H9 (cell line): Measurements from ENCODE around the gene KANSL1. TPM values are rescaled to one million over a fixed set of nuclear protein-coding genes. Genes with fewer than 3 reads are reported as not detected.

Source experiments
- DNase-seq: peaks from one replicate; pipeline ENCODE4 v3.0.0-alpha.2; 2017
- H2AFZ ChIP-seq: one replicate; pipeline ENCODE4 v1.6.1; 2013; ENCODE audit warnings: mild to moderate bottlenecking, low read length, control low read depth, moderate library complexity
- H2AK5ac ChIP-seq: 2 replicates; pipeline ENCODE4 v1.6.1; 2013; ENCODE audit warnings: low read length, control low read depth, mixed read lengths; ENCODE audit not compliant: insufficient read length
- H2BK120ac ChIP-seq: one replicate; pipeline ENCODE4 v1.6.1; 2013; ENCODE audit warnings: low read depth, mild to moderate bottlenecking, low read length, control low read depth, inconsistent platforms; ENCODE audit not compliant: poor library complexity, severe bottlenecking
- H2BK12ac ChIP-seq: 2 replicates; pipeline ENCODE4 v1.6.1; 2013; ENCODE audit warnings: low read length, control low read depth, mixed read lengths, low read depth; ENCODE audit not compliant: insufficient read length
- H2BK15ac ChIP-seq: 2 replicates; pipeline ENCODE4 v1.6.1; 2013; ENCODE audit warnings: low read depth, low read length, control low read depth
- H2BK20ac ChIP-seq: one replicate; pipeline ENCODE4 v1.6.1; 2013; ENCODE audit warnings: low read depth, mild to moderate bottlenecking, low read length, control low read depth, inconsistent platforms; ENCODE audit not compliant: poor library complexity, severe bottlenecking
- H2BK5ac ChIP-seq: 2 replicates; pipeline ENCODE4 v1.6.1; 2013; ENCODE audit warnings: low read length, control low read depth, mixed read lengths; ENCODE audit not compliant: insufficient read length
- H3K14ac ChIP-seq: 2 replicates; pipeline ENCODE4 v1.6.1; 2013; ENCODE audit warnings: low read length, control low read depth; ENCODE audit not compliant: insufficient read depth
- H3K18ac ChIP-seq: 2 replicates; pipeline ENCODE4 v1.6.1; 2013; ENCODE audit warnings: low read depth, mild to moderate bottlenecking, mixed read lengths, low read length, control low read depth; ENCODE audit not compliant: insufficient read length
- H3K23ac ChIP-seq: 2 replicates; pipeline ENCODE4 v1.6.1; 2013; ENCODE audit warnings: low read length, control low read depth, mixed read lengths, low read depth; ENCODE audit not compliant: insufficient read length
- H3K23me2 ChIP-seq: 2 replicates; pipeline ENCODE4 v1.6.1; 2013; ENCODE audit warnings: low read depth, mild to moderate bottlenecking, mixed read lengths, low read length, control low read depth; ENCODE audit not compliant: insufficient read length, poor library complexity, severe bottlenecking
- H3K27ac ChIP-seq: 2 replicates; pipeline ENCODE4 v1.5.1; 2013; ENCODE audit warnings: low read length, control low read depth, mixed read lengths, low read depth; ENCODE audit not compliant: insufficient read length
- H3K27me3 ChIP-seq: 2 replicates; pipeline ENCODE4 v1.6.1; 2013; ENCODE audit warnings: low read length, control low read depth, inconsistent platforms; ENCODE audit not compliant: insufficient read depth
- H3K4ac ChIP-seq: 2 replicates; pipeline ENCODE4 v1.6.1; 2013; ENCODE audit warnings: low read depth, mild to moderate bottlenecking, control low read depth, inconsistent platforms, low read length, moderate library complexity
- H3K4me1 ChIP-seq: 2 replicates; pipeline ENCODE4 v1.6.1; 2013; ENCODE audit warnings: low read length, control low read depth, inconsistent platforms; ENCODE audit not compliant: insufficient read depth
- H3K4me2 ChIP-seq: 2 replicates; pipeline ENCODE4 v1.6.1; 2013; ENCODE audit warnings: low read length, control low read depth, mixed read lengths; ENCODE audit not compliant: insufficient read length, insufficient read depth
- H3K56ac ChIP-seq: 2 replicates; pipeline ENCODE4 v1.6.1; 2013; ENCODE audit warnings: low read depth, mild to moderate bottlenecking, mixed read lengths, low read length, control low read depth; ENCODE audit not compliant: insufficient read length
- H3K79me1 ChIP-seq: 2 replicates; pipeline ENCODE4 v1.6.1; 2013; ENCODE audit warnings: low read depth, mild to moderate bottlenecking, moderate library complexity, low read length, control low read depth, inconsistent platforms; ENCODE audit not compliant: insufficient read depth, poor library complexity, severe bottlenecking
- H3K79me2 ChIP-seq: 2 replicates; pipeline ENCODE4 v1.6.1; 2013; ENCODE audit warnings: low read length, control low read depth, inconsistent platforms; ENCODE audit not compliant: insufficient read depth
- H3K9ac ChIP-seq: 2 replicates; pipeline ENCODE4 v1.6.1; 2013; ENCODE audit warnings: low read length, control low read depth, mixed read lengths; ENCODE audit not compliant: insufficient read length; ENCODE audit errors: extremely low read depth
- H3K9me3 ChIP-seq: one replicate; pipeline ENCODE4 v1.6.1; 2013; ENCODE audit warnings: low read depth, low read length, inconsistent platforms; ENCODE audit not compliant: control insufficient read depth
- H3T11ph ChIP-seq: one replicate; pipeline ENCODE4 v1.6.1; 2013; ENCODE audit warnings: mild to moderate bottlenecking, low read length, control low read depth, inconsistent platforms
- H4K20me1 ChIP-seq: one replicate; pipeline ENCODE4 v1.6.1; 2013; ENCODE audit not compliant: control insufficient read depth, insufficient read length, insufficient read depth
- H4K5ac ChIP-seq: 2 replicates; pipeline ENCODE4 v1.6.1; 2013; ENCODE audit warnings: low read depth, mild to moderate bottlenecking, mixed read lengths, low read length, control low read depth; ENCODE audit not compliant: insufficient read length
- H4K8ac ChIP-seq: replicated peaks from 2 replicates; pipeline ENCODE4 v1.6.1; 2013; ENCODE audit warnings: low read length, control low read depth, mixed read lengths, low read depth; ENCODE audit not compliant: insufficient read length
- H4K91ac ChIP-seq: 2 replicates; pipeline ENCODE4 v1.6.1; 2013; ENCODE audit warnings: low read depth, mild to moderate bottlenecking, moderate library complexity, mixed read lengths, low read length, control low read depth; ENCODE audit not compliant: insufficient read length
- H3K27ac Mint-ChIP-seq, 3 experiments: 2 replicates in 2 of 3; 3 replicates in 1 of 3; pipeline ENCODE4 v1.8.0; 2020 to 2021; ENCODE audit warnings: mixed read lengths in 3 of 3, mild to moderate bottlenecking in 1 of 3, moderate library complexity in 1 of 3
- H3K27me3 Mint-ChIP-seq: 2 replicates; pipeline ENCODE4 v1.8.0; 2021; ENCODE audit warnings: low read depth, mild to moderate bottlenecking, moderate library complexity, mixed read lengths
- H3K36me3 Mint-ChIP-seq, 3 experiments: 2 replicates in 2 of 3; 3 replicates in 1 of 3; pipeline ENCODE4 v1.8.0; 2020 to 2021; ENCODE audit warnings: low read depth in 3 of 3, mixed read lengths in 3 of 3; ENCODE audit not compliant: insufficient read depth in 1 of 3
- H3K4me1 Mint-ChIP-seq, 2 experiments: 2 replicates each; pipeline ENCODE4 v1.8.0; 2020; ENCODE audit warnings: mixed read lengths in 2 of 2
- H3K4me3 Mint-ChIP-seq, 2 experiments: 2 replicates in 1 of 2; 3 replicates in 1 of 2; pipeline ENCODE4 v1.8.0; 2020 to 2021; ENCODE audit warnings: mild to moderate bottlenecking in 2 of 2, mixed read lengths in 2 of 2, moderate library complexity in 1 of 2
- H3K9me3 Mint-ChIP-seq, 2 experiments: 2 replicates in 1 of 2; 3 replicates in 1 of 2; pipeline ENCODE4 v1.8.0; 2020; ENCODE audit warnings: mild to moderate bottlenecking in 2 of 2, mixed read lengths in 2 of 2, moderate library complexity in 1 of 2
- CTCF ChIP-seq: fragments of 200-600 bp; sonication (generic); conservative IDR thresholded peaks from 3 replicates; pipeline ENCODE4 v1.8.0; 2021; ENCODE audit warnings: antibody characterized with exemption, mild to moderate bottlenecking
- WGBS: extraction: QIAGEN DNeasy Blood & Tissue Kit; methylation state at CpG from one replicate; pipeline ENCODE4 v1.1.7; 2013; ENCODE audit warnings: missing lambda C conversion rate, low lambda C conversion rate, mixed read lengths; ENCODE audit not compliant: insufficient read length; ENCODE audit errors: extremely low coverage; 5-methylcytosine and 5-hydroxymethylcytosine counted together
- total RNA-seq: library from RNA; stranded (reverse); gene quantifications from 2 replicates; pipeline ENCODE4 v1.2.1, GENCODE V29; 2021

KANSL1 gene
- total RNA-seq, 1 experiment from 2014 or later, result 114 TPM

GRCh38 chr17:46163929-46164594 lies 29.2 kb downstream of the KANSL1 start:
- Histone ChIP-seq H4K8ac (no peak overlapping the region), H3K23ac (no peak overlapping the region), H4K5ac (no peak overlapping the region), H2BK5ac (no peak overlapping the region), H2AK5ac (no peak overlapping the region), H2BK20ac (no peak overlapping the region), H3K27me3 (no peaks in the 10 kb centered on the region), H2AFZ (no peak overlapping the region), H3T11ph (no peak overlapping the region), H3K79me2 (peaks cover 82% of the 10 kb centered on the region), H3K79me1 (peaks cover 21% of the 10 kb centered on the region), H3K18ac (no peak overlapping the region), H4K91ac (no peak overlapping the region), H3K23me2 (no peaks in the 10 kb centered on the region), H3K56ac (no peak overlapping the region), H2BK120ac (no peak overlapping the region), H2BK12ac (no peak overlapping the region), H3K9ac (no peak overlapping the region), H4K20me1 (no peaks in the 10 kb centered on the region), H3K4me1 (peaks cover under 1% of the 10 kb centered on the region; the same call in 1 of the 2 replicates), H3K9me3 (no peaks in the 10 kb centered on the region), H3K27ac (no peak overlapping the region), H3K14ac (no peak overlapping the region), H3K4ac (no peak overlapping the region), H2BK15ac (no peak overlapping the region), H3K4me2 (no peak overlapping the region)
- Mint-ChIP-seq H3K27ac (peak overlapping the region in 1 of 3 experiments; percentile 4; a peak in 2 of 7 replicates), H3K4me1 (peaks cover 52 to 53% of the 10 kb centered on the region in 2 experiments), H3K4me3 (no peak overlapping the region), H3K27me3 (no peaks in the 10 kb centered on the region), H3K9me3 (no peaks in the 10 kb centered on the region), H3K36me3 (peaks cover 6 to 21% (median 19%) of the 10 kb centered on the region in 3 experiments; a peak in 6 of 7 replicates)
- DNase-seq, result no peak
- no CpG with 5 or more reads among the region's 4 CpGs for WGBS
- TF ChIP-seq CTCF, result no peak
